Globus pallidus (tissue), 1 donor: ENCODE results near the gene SOX6.
"Not testable (repeated sequence)": the region's sequence is repeated elsewhere in the genome, so short reads cannot be mapped to it uniquely, and the experiment has no call there.

ENCODE experiments used
- DNase-seq: peaks from one replicate; pipeline ENCODE4 v3.0.0-alpha.2; 2015; ENCODE audit warnings: low spot score

Gene SOX6

GRCh38 chr11:16149476-16149875, 206.9 kb downstream of the SOX6 start:
- DNase-seq: no peak

GRCh38 chr11:16148301-16148931, 207.9 kb downstream of the SOX6 start:
- peak; percentile 53 for DNase-seq

GRCh38 chr11:16146980-16147379, 209.4 kb downstream of the SOX6 start:
- not testable (repeated sequence) for DNase-seq

- not testable (repeated sequence) for DNase-seq
Observed at GRCh38 chr11:16141614-16142013, 214.7 kb downstream of the SOX6 start.

- not testable (repeated sequence) for DNase-seq
Observed at GRCh38 chr11:16141162-16141561, 215.2 kb downstream of the SOX6 start.

GRCh38 chr11:16136792-16137390, 219.5 kb downstream of the SOX6 start:
- no peak for DNase-seq

- no peak for DNase-seq
Observed at GRCh38 chr11:16133867-16134266, 222.5 kb downstream of the SOX6 start.

GRCh38 chr11:16127732-16128131, 228.6 kb downstream of the SOX6 start:
- no peak for DNase-seq

GRCh38 chr11:16126362-16126761, 230.0 kb downstream of the SOX6 start:
- DNase-seq: no peak

GRCh38 chr11:16125796-16126195, 230.6 kb downstream of the SOX6 start:
- no peak for DNase-seq

- DNase-seq: no peak
Observed at GRCh38 chr11:16124390-16124789, 232.0 kb downstream of the SOX6 start.

GRCh38 chr11:16121853-16122252, 234.5 kb downstream of the SOX6 start:
- DNase-seq: no peak

- DNase-seq: no peak
Observed at GRCh38 chr11:16120008-16120407, 236.3 kb downstream of the SOX6 start.

- DNase-seq: peak; percentile 20
Observed at GRCh38 chr11:16117989-16118756, 238.2 kb downstream of the SOX6 start.

- DNase-seq: no peak
Observed at GRCh38 chr11:16114978-16115871, 241.1 kb downstream of the SOX6 start.

- DNase-seq: no peak
Observed at GRCh38 chr11:16114431-16114830, 241.9 kb downstream of the SOX6 start.

- DNase-seq: no peak
Observed at GRCh38 chr11:16111690-16112089, 244.7 kb downstream of the SOX6 start.

GRCh38 chr11:16110886-16111285, 245.5 kb downstream of the SOX6 start:
- DNase-seq: no peak

- DNase-seq: no peak
Observed at GRCh38 chr11:16099343-16099900, 256.9 kb downstream of the SOX6 start.

GRCh38 chr11:16098526-16099205, 257.7 kb downstream of the SOX6 start:
- no peak for DNase-seq

- DNase-seq: no peak
Observed at GRCh38 chr11:16097543-16097942, 258.8 kb downstream of the SOX6 start.
